ENCODE data around the gene FOXE3.
"Not testable (repeated sequence)": the region's sequence is repeated elsewhere in the genome, so short reads cannot be mapped to it uniquely, and the experiment has no call there.

Gene FOXE3

DNA sequence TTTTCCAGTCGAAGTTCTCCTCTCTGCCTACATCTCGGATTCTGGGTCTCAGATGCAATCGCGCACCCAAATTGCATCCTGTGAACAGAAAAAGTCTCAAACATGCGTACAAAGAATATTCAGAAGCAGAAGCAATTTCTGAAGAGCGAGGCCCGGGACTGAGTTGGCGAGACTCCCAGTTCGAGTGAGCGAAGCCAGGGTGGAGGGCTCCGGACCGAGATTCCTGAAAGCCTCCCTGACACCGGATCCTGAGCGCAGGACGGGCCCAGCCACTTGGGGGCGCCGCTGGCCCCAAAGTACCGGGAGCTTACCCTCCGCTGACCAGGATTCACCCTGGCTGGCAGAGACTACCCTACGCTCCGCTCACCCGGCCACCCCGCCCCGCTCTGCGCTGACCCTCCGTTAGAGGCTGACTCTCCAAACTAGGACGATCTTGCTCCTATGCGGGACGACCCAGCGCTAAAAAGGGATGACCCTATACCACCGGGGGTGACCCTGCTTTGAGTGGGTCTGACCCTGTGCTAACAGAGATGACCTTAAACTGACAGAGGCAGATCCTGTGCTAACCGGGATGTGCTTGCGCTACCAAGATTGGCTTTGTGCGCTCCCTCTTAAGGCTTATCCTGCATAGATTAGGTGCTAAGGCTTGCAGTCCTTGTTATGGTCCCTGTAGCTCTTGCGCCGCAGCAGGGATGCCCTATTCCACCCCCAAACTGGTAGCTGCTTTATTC, 33.9 kb downstream of the FOXE3 start:
- DNase-seq (ENCODE audit: low spot score): peak; percentile 75

- DNase-seq (ENCODE audit: low spot score): no peak
Observed at GRCh38 chr1:47450606-47451005, 34.5 kb downstream of the FOXE3 start.

GRCh38 chr1:47452426-47452825, 36.3 kb downstream of the FOXE3 start:
- DNase-seq (ENCODE audit: low spot score): no peak

DNA sequence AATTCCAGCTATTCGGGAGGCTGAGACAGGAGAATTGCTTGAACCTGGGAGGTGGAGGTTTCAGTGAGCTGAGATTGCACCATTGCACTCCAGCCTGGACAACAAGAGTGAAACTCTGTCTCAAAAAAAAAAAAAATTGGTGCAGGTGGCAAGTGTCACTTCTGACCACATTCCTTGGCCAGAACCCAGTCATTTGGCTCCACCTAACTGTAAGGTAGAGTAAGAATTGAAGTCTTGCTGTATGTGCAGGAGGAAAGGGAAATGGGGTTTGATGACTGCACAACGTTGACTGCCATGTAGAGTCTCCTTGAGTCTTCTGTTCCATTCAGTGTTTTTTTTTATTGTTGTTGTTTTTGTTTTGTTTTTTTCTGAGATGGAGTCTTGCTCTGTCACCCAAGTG, 37.8 kb downstream of the FOXE3 start:
- not testable (repeated sequence) for DNase-seq (ENCODE audit: low spot score)

GRCh38 chr1:47456250-47456649, 40.2 kb downstream of the FOXE3 start:
- no peak for DNase-seq (ENCODE audit: low spot score)

GRCh38 chr1:47457547-47457946, 41.5 kb downstream of the FOXE3 start:
- DNase-seq (ENCODE audit: low spot score): not testable (repeated sequence)

- DNase-seq (ENCODE audit: low spot score): no peak
Observed at GRCh38 chr1:47459253-47459788, 43.2 kb downstream of the FOXE3 start.

GRCh38 chr1:47460040-47460439, 44.0 kb downstream of the FOXE3 start:
- no peak for DNase-seq (ENCODE audit: low spot score)

- no peak for DNase-seq (ENCODE audit: low spot score)
Observed at GRCh38 chr1:47460456-47460855, 44.4 kb downstream of the FOXE3 start.

DNA sequence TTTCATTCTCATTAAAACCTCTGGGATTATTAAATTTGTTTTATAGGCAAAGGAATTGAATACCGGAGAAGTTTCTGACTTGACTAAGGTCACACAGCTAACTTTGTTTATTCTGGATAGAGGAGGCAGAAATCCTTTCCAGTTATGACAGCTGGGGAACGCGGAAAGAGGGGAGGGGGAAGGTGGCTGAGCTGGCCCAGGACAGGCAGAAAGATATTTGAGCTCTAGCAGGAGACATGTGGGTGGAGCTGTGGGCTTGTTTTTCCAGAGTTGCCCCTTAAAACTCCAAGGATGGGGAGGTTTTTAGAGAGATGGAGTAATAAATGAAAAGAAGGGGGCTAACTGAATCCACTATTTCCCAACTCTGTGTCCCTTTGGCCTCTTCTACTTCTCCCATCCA, 49.5 kb downstream of the FOXE3 start:
- DNase-seq (ENCODE audit: low spot score): no peak

All from D341Med (cell line).